ENCODE measurements around the gene CDH4.

The CDH4 gene

GRCh38 chr20:61287583-61288275 lies 35.7 kb downstream of the CDH4 start:
- no peak for DNase-seq

GRCh38 chr20:61288331-61288784 lies 36.3 kb downstream of the CDH4 start:
- DNase-seq, result no peak

- DNase-seq, result no peak
Observed at GRCh38 chr20:61289166-61289565, 37.1 kb downstream of the CDH4 start.

GRCh38 chr20:61290721-61291120 lies 38.7 kb downstream of the CDH4 start:
- no peak for DNase-seq

- DNase-seq, result no peak
Observed at GRCh38 chr20:61291166-61291829, 39.2 kb downstream of the CDH4 start.

GRCh38 chr20:61292391-61292790 lies 40.3 kb downstream of the CDH4 start:
- no peak for DNase-seq

- DNase-seq, result no peak
Observed at GRCh38 chr20:61292821-61293612, 41.0 kb downstream of the CDH4 start.

GRCh38 chr20:61293951-61294350 lies 41.9 kb downstream of the CDH4 start:
- no peak for DNase-seq

GRCh38 chr20:61295249-61295648 lies 43.2 kb downstream of the CDH4 start:
- DNase-seq, result no peak

GRCh38 chr20:61295682-61296628 lies 43.9 kb downstream of the CDH4 start:
- DNase-seq, result no peak

GRCh38 chr20:61296629-61297019 lies 44.6 kb downstream of the CDH4 start:
- DNase-seq, result no peak

- DNase-seq, result no peak
Observed at GRCh38 chr20:61297491-61297890, 45.4 kb downstream of the CDH4 start.

- DNase-seq, result no peak
Observed at GRCh38 chr20:61297986-61298385, 45.9 kb downstream of the CDH4 start.

- DNase-seq, result no peak
Observed at GRCh38 chr20:61298661-61299060, 46.6 kb downstream of the CDH4 start.

GRCh38 chr20:61299104-61299503 lies 47.0 kb downstream of the CDH4 start:
- DNase-seq, result no peak

- DNase-seq, result no peak
Observed at GRCh38 chr20:61299618-61300017, 47.6 kb downstream of the CDH4 start.

- DNase-seq, result no peak
Observed at GRCh38 chr20:61300293-61300692, 48.2 kb downstream of the CDH4 start.

- no peak for DNase-seq
Observed at GRCh38 chr20:61300709-61301108, 48.6 kb downstream of the CDH4 start.

GRCh38 chr20:61301711-61302525 lies 49.9 kb downstream of the CDH4 start:
- no peak for DNase-seq

- DNase-seq, result no peak
Observed at GRCh38 chr20:61303217-61303616, 51.2 kb downstream of the CDH4 start.

GRCh38 chr20:61303675-61304074 lies 51.6 kb downstream of the CDH4 start:
- no peak for DNase-seq

- no peak for DNase-seq
Observed at GRCh38 chr20:61304750-61305149, 52.7 kb downstream of the CDH4 start.
